Keratinocyte (primary cell): ENCODE data around the gene CFLAR. TPM values are rescaled to one million over a fixed set of nuclear protein-coding genes. Genes with fewer than 3 reads are reported as not detected.
"Not testable (repeated sequence)": the region's sequence is repeated elsewhere in the genome, so short reads cannot be mapped to it uniquely, and the experiment has no call there.

Experiments used
- DNase-seq: peaks from one replicate; pipeline ENCODE4 v3.0.0-alpha.2; 2011; ENCODE audit warnings: low read depth, missing footprints, low spot score
- FAIRE-seq: peaks from 2 replicates; lab custom pipeline; 2011; peaks lifted over from hg19 to GRCh38; lab: Jason Lieb, UNC
- H2AFZ ChIP-seq: 2 replicates; pipeline ENCODE4 v1.6.0; 2012; ENCODE audit warnings: low read length, control low read depth, inconsistent platforms; ENCODE audit not compliant: control insufficient read depth
- H3K27ac ChIP-seq: 2 replicates; pipeline ENCODE4 v1.5.1; 2011; ENCODE audit warnings: low read length; ENCODE audit not compliant: control insufficient read depth, insufficient read depth
- H3K27me3 ChIP-seq: 3 replicates; pipeline ENCODE4 v1.6.0; 2011; ENCODE audit warnings: low read length; ENCODE audit not compliant: control insufficient read depth, insufficient read depth; ENCODE audit errors: extremely low read depth
- H3K36me3 ChIP-seq, 2 experiments: 2 replicates in 1 of 2; 3 replicates in 1 of 2; pipeline ENCODE4 v1.5.1; 2011; ENCODE audit warnings: low read length in 2 of 2, mild to moderate bottlenecking in 1 of 2; ENCODE audit not compliant: control insufficient read depth in 2 of 2, insufficient read depth in 2 of 2; ENCODE audit errors: extremely low read depth in 1 of 2
- H3K4me1 ChIP-seq: 3 replicates; pipeline ENCODE4 v1.5.1; 2011; ENCODE audit warnings: low read length; ENCODE audit not compliant: control insufficient read depth, insufficient read depth; ENCODE audit errors: extremely low read depth
- H3K4me2 ChIP-seq: 3 replicates; pipeline ENCODE4 v1.6.0; 2011; ENCODE audit warnings: low read depth, low read length; ENCODE audit not compliant: control insufficient read depth, insufficient read depth; ENCODE audit errors: extremely low read depth
- H3K4me3 ChIP-seq, 3 experiments: fragments of 200-600 bp in 1 of 3; sonication (generic) in 1 of 3; 2 replicates in 2 of 3; 3 replicates in 1 of 3; pipeline ENCODE4 v1.5.1; 2011 to 2016; ENCODE audit warnings: low read length in 3 of 3, mild to moderate bottlenecking in 3 of 3, control low read depth in 2 of 3, inconsistent platforms in 1 of 3, low read depth in 1 of 3, mixed read lengths in 1 of 3, mixed run types in 1 of 3, moderate library complexity in 1 of 3; ENCODE audit not compliant: control insufficient read depth in 2 of 3, insufficient read depth in 2 of 3; ENCODE audit errors: extremely low read depth in 1 of 3
- H3K79me2 ChIP-seq: 2 replicates; pipeline ENCODE4 v1.6.0; 2012; ENCODE audit warnings: low read length; ENCODE audit not compliant: control insufficient read depth, insufficient read depth
- H3K9ac ChIP-seq: 3 replicates; pipeline ENCODE4 v1.6.0; 2011; ENCODE audit warnings: low read length; ENCODE audit not compliant: control insufficient read depth, insufficient read depth; ENCODE audit errors: extremely low read depth
- H3K9me1 ChIP-seq: 3 replicates; pipeline ENCODE4 v1.6.0; 2011; ENCODE audit warnings: low read length; ENCODE audit not compliant: control insufficient read depth, insufficient read depth; ENCODE audit errors: extremely low read depth
- H3K9me3 ChIP-seq: 2 replicates; pipeline ENCODE4 v1.5.1; 2012; ENCODE audit warnings: low read depth, low read length; ENCODE audit not compliant: control insufficient read depth
- H4K20me1 ChIP-seq: 3 replicates; pipeline ENCODE4 v1.6.0; 2011; ENCODE audit warnings: low read length; ENCODE audit not compliant: control insufficient read depth, insufficient read depth; ENCODE audit errors: extremely low read depth
- EZH2 ChIP-seq: IDR thresholded peaks from one replicate; pipeline ENCODE4 v1.6.1; 2012; ENCODE audit warnings: inconsistent platforms, mild to moderate bottlenecking, low read length, moderate library complexity
- dilution Hi-C: fragments of 300-500 bp; cut with MboI; formaldehyde crosslinking; loops from one replicate; pipeline ENCODE4 v1.7.0; 2020; ENCODE audit warnings: low sequenced_read_pairs; ENCODE audit not compliant: extremely low pct_ligation_motif_present
- polyA plus RNA-seq, 5 experiments: library from polyadenylated mRNA; depleted of rRNA in 3 of 5; stranded (reverse) in 3 of 5; stranded (forward) in 1 of 5; unstranded in 1 of 5; fragments of >200 nt; gene quantifications; 1 replicate in 1 of 5; 2 replicates in 3 of 5; 3 replicates in 1 of 5; pipeline versions ENCODE4 v1.2.1 to v1.2.3, GENCODE V29; 2011 to 2012; ENCODE audit warnings: missing spikeins in 2 of 5, low read depth in 1 of 5, low replicate concordance in 1 of 5
- TF ChIP-seq, protein P1 (sequence below), 3 experiments: IDR thresholded peaks in 1 of 3; conservative IDR thresholded peaks in 1 of 3; optimal IDR thresholded peaks in 1 of 3; 2 replicates in 2 of 3; 3 replicates in 1 of 3; pipeline versions ENCODE3 to v1.5.1; 2011; ENCODE audit warnings: low read length in 3 of 3, mild to moderate bottlenecking in 3 of 3, moderate library complexity in 2 of 3, control low read depth in 1 of 3, inconsistent platforms in 1 of 3; ENCODE audit not compliant: insufficient read depth in 2 of 3; ENCODE audit errors: extremely low read depth in 1 of 3

CFLAR gene
- polyA plus RNA-seq, 1 donor (not counting 4 experiments of a cell fraction or from before 2014, with no cell fraction given), result 37.3 TPM

DNA sequence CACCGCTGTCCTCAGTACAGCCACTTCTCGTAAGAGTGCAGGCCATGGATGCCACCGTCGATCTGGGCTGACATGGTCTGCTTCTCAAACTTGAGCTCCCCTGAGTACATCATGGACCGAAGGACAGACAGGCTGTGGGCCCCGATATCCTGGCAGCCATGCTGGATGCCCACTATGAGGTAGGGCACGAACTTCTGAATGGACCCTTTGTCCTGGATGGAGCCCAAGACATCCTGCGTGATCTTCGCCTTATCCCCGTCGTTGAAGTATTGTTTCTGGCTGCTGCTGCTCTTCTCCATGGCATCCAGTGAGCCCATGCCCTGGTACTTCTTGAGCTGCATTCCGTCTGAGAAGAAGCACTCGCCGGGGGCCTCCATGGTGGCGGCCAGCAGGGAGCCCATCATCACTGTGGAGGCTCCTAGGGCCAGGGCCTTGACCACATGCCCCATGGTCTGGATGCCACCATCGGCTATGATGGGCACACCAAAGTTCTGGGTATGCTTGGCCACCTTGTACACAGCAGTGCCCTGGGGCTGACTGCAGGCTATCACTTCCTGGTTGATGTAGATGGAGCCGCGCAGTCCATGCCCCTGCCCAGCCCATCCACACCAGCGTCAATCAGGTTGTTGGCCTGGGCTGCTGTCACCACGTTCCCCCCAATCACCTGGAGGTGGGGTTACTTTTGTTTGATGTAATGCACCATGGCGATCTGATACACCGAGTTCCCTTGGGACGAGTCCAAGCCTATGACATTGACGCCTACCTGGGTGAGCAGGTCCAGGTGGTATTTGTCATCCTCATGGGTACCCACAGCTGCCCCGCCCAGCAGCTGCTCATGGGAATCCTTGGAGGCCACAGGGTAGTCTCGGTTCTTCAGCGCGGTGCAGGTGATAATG, 21.8 kb downstream of the CFLAR start:
- no peak overlapping the region for H3K4me2 ChIP-seq
- DNase-seq (no peak), FAIRE-seq (no peak)
- peaks cover 22% of the 10 kb centered on the region for H3K4me1 ChIP-seq
- dilution Hi-C loops, result no loop called here
- H3K9me1 ChIP-seq, result no peaks in the 10 kb centered on the region
- no peak overlapping the region for H2AFZ ChIP-seq
- H4K20me1 ChIP-seq, result no peaks in the 10 kb centered on the region
- H3K36me3 ChIP-seq, result peaks cover 18 to 28% of the 10 kb centered on the region in 2 experiments
- H3K27ac ChIP-seq, result no peak overlapping the region
- no peaks in the 10 kb centered on the region for H3K27me3 ChIP-seq
- no peak overlapping the region for H3K4me3 ChIP-seq
- H3K9me3 ChIP-seq, result no peaks in the 10 kb centered on the region
- peaks cover 20% of the 10 kb centered on the region for H3K79me2 ChIP-seq
- no peak overlapping the region for H3K9ac ChIP-seq
- TF ChIP-seq, protein P1, sequence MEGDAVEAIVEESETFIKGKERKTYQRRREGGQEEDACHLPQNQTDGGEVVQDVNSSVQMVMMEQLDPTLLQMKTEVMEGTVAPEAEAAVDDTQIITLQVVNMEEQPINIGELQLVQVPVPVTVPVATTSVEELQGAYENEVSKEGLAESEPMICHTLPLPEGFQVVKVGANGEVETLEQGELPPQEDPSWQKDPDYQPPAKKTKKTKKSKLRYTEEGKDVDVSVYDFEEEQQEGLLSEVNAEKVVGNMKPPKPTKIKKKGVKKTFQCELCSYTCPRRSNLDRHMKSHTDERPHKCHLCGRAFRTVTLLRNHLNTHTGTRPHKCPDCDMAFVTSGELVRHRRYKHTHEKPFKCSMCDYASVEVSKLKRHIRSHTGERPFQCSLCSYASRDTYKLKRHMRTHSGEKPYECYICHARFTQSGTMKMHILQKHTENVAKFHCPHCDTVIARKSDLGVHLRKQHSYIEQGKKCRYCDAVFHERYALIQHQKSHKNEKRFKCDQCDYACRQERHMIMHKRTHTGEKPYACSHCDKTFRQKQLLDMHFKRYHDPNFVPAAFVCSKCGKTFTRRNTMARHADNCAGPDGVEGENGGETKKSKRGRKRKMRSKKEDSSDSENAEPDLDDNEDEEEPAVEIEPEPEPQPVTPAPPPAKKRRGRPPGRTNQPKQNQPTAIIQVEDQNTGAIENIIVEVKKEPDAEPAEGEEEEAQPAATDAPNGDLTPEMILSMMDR (optimal IDR thresholded peaks at IDR 0.05 in 1 of 3, IDR thresholded peaks at IDR 0.05 in 1 of 3, conservative IDR thresholded peaks at IDR 0.05 in 1 of 3; ENCODE audit: extremely low read depth in 1 of 3, insufficient read depth in 2 of 3, low read length in 3 of 3), result no peak
- TF ChIP-seq EZH2, result no peak

DNA sequence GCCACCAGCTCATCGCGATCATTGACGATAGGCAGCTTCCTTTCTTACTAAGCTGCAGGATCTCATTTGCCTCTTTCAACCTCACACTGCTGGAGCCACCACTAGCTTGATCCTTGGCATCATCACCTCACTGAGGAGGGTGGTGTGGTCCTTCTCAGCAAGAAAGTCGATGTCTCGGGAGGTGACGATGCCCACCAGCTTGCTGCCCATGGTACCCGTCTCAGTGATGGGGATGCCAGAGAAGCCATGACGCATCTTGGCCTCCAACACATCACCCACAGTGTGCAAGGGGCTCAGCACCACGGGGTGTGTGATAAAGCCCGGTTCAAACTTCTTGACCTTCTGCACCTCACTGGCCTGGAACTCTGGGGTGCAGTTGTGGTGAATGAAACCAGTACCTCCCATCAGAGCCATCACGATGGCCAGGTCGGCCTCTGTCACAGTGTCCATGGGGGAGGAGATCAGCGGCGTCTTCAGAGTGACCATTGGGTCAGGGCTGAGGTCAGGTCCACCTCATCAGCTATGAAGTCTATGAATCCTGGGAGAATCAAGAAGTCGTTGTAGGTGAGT, 22.5 kb downstream of the CFLAR start:
- H3K4me3 ChIP-seq, result no peak overlapping the region
- FAIRE-seq (no peak), DNase-seq (no peak)
- no peaks in the 10 kb centered on the region for H3K27me3 ChIP-seq
- peaks cover 16 to 23% of the 10 kb centered on the region in 2 experiments for H3K36me3 ChIP-seq
- H3K4me1 ChIP-seq, result peaks cover 21% of the 10 kb centered on the region
- TF ChIP-seq EZH2, result no peak
- TF ChIP-seq, protein P1 (optimal IDR thresholded peaks at IDR 0.05 in 1 of 3, IDR thresholded peaks at IDR 0.05 in 1 of 3, conservative IDR thresholded peaks at IDR 0.05 in 1 of 3; ENCODE audit: extremely low read depth in 1 of 3, insufficient read depth in 2 of 3, low read length in 3 of 3), result no peak
- no peak overlapping the region for H2AFZ ChIP-seq
- H3K4me2 ChIP-seq, result no peak overlapping the region
- H4K20me1 ChIP-seq, result no peaks in the 10 kb centered on the region
- dilution Hi-C loops, result no loop called here
- no peaks in the 10 kb centered on the region for H3K9me1 ChIP-seq
- no peak overlapping the region for H3K27ac ChIP-seq
- peaks cover 17% of the 10 kb centered on the region for H3K79me2 ChIP-seq
- no peaks in the 10 kb centered on the region for H3K9me3 ChIP-seq
- no peak overlapping the region for H3K9ac ChIP-seq

DNA sequence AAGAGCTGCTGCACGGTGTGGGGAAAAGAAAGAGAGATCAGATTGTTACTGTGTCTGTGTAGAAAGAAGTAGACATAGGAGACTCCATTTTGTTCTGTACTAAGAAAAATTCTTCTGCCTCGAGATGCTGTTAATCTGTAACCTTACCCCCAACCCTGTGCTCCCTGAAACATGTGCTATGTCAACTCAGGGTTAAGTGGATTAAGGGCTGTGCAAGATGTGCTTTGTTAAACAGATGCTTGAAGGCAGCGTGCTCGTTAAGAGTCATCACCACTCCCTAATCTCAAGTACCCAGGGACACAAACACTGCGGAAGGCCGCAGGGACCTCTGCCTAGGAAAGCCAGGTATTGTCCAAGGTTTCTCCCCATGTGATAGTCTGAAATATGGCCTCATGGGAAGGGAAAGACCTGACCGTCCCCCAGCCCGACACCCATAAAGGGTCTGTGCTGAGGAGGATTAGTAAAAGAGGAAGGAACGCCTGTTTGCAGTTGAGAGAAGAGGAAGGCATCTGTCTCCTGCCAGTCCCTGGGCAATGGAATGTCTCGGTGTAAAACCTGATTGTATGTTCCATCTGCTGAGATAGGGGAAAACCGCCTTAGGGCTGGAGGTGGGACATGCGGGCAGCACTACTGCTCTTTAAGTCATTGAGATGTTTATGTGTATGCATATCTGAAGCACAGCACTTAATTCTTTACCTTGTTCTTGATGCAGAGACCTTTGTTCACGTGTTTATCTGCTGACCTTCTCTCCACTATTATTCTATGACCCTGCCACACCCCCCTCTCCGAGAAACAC, 23.2 kb downstream of the CFLAR start:
- H3K4me1 ChIP-seq, result peaks cover 21% of the 10 kb centered on the region
- H3K27me3 ChIP-seq, H3K9me1 ChIP-seq, dilution Hi-C loops, H2AFZ ChIP-seq, H3K9ac ChIP-seq, H3K9me3 ChIP-seq, FAIRE-seq, H3K4me2 ChIP-seq, H4K20me1 ChIP-seq, H3K4me3 ChIP-seq, H3K27ac ChIP-seq, DNase-seq: not testable (repeated sequence)
- H3K79me2 ChIP-seq, result peaks cover 17% of the 10 kb centered on the region
- H3K36me3 ChIP-seq, result peaks cover 16 to 23% of the 10 kb centered on the region in 2 experiments
